Measurements from ENCODE around the gene SPIRE1.

DNA sequence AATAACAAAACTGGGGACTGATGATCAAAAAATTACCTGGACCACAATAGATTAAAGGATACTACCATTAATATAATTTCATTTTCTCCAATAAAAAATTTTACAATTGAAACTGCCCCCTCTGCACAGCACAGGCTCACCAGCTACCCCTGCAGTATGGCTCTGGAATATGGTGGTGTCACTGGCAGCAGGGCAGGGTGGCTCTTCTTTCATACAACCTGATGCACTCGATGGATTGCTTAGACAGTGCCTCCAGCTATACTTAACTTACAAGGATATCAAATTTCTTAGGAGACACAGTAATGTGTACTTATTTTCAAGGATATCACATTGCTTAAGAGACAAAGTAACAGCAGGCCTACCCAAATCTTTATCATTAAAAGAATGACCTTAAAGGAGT, 126.2 kb downstream of the SPIRE1 start:
- TF ChIP-seq, protein P1, sequence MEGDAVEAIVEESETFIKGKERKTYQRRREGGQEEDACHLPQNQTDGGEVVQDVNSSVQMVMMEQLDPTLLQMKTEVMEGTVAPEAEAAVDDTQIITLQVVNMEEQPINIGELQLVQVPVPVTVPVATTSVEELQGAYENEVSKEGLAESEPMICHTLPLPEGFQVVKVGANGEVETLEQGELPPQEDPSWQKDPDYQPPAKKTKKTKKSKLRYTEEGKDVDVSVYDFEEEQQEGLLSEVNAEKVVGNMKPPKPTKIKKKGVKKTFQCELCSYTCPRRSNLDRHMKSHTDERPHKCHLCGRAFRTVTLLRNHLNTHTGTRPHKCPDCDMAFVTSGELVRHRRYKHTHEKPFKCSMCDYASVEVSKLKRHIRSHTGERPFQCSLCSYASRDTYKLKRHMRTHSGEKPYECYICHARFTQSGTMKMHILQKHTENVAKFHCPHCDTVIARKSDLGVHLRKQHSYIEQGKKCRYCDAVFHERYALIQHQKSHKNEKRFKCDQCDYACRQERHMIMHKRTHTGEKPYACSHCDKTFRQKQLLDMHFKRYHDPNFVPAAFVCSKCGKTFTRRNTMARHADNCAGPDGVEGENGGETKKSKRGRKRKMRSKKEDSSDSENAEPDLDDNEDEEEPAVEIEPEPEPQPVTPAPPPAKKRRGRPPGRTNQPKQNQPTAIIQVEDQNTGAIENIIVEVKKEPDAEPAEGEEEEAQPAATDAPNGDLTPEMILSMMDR (IDR thresholded peaks at IDR 0.05): no peak
- TF ChIP-seq POLR2A (IDR thresholded peaks at IDR 0.05) (no peak), POLR2AphosphoS5 (IDR thresholded peaks at IDR 0.05) (no peak), EP300 (IDR thresholded peaks at IDR 0.05) (no peak)

Data from stomach (tissue), 4 donors.